NCI-H2171 (cell line): Measurements from ENCODE around the gene JAG2.
"Not testable (repeated sequence)": the region's sequence is repeated elsewhere in the genome, so short reads cannot be mapped to it uniquely, and the experiment has no call there.

ENCODE experiments used
- DNase-seq: peaks from one replicate; lab custom pipeline; 2025; lab: John Stamatoyannopoulos, UW

The JAG2 gene

DNA sequence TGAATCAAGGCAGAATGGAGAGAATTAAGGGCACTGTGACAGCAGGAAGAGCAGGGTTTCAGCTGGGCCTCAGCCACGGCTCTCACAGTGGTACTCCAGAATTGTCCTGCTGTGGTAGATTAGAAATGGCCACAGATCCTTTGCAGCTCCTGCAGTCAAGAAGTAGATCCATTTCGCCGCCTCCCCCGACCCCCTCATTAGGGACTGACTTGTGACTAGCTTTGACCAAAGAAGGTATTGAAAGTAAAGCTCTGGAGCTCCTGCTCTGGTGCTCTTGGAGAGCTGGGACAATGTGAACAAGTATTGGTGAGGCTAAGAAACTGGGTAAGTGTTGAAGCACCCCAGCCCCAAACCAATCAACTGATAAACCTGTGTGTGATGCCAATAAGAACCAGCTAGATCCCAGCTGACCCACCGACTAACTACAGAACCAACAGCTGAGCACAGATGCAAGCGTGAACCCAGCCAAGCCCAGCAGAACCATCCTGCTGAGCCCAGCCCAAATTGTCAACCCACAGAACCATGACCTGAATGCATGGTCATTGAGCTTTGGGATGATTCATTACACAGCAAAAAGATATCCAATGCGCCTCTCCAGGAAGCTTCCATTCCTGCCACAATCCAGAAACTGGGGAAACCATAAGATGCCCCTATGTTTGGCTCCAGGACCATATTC is 50.7 kb downstream of the JAG2 start:
- no peak for DNase-seq

GRCh38 chr14:105117257-105117646 is 51.3 kb downstream of the JAG2 start:
- no peak for DNase-seq

DNA sequence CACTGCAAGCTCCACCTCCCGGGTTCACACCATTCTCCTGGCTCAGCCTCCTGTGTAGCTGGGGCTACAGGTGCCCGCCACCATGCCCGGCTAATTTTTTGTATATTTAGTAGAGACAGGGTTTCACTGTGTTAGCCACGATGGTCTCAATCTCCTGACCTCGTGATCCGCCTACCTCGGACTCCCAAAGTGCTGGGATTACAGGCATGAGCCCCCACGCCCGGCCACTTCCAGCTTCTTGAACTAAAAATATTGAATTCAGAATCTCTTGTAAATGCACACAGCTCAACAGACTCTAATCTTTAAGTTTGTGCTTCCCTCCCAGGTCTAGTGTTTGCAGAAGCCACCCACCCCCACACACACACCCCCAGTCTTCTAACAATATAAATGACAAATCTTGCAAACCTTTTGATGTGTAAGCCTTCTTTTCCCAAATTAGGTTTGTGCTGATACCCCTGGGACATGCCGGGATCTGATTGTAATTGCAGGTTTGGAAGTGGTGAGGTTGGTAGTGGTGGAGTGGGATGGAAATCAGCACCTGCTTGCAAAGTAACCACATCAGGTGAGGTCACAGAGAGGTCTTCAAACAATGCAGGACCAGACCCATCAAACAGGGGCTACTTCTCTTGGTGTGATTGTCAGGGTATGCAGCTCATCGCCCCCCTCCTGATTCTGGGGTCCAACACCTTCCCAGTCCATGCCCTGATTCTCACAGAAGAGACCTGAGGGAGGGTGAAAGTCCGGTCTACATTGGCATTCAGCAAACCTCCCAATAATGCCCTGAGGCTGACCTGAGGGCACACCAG is 51.9 kb downstream of the JAG2 start:
- no peak for DNase-seq

DNA sequence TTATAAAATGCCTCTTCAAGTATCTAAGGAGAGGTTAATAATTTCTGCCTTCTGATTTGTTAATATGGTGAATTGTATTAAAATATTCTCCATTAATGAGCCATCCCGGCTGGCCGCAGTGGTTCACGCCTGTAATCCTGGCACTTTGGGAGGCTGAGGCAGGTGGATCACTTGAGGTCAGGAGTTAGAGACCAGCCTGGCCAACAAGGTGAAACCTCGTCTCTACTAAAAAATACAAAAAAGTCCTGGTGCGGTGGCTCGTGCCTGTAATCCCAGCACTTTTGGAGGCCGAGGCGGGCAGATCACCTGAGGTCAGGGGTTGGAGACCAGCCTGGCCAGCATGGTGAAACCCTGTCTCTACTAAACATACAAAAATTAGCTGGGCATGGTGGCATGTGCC is 59.3 kb downstream of the JAG2 start:
- not testable (repeated sequence) for DNase-seq

- DNase-seq = no peak
Measured at GRCh38 chr14:105108516-105108864, 60.1 kb downstream of the JAG2 start.

- no peak for DNase-seq
Measured at GRCh38 chr14:105107781-105108515, 60.6 kb downstream of the JAG2 start.

- no peak for DNase-seq
Measured at GRCh38 chr14:105107351-105107750, 61.2 kb downstream of the JAG2 start.

GRCh38 chr14:105105158-105105557 is 63.4 kb downstream of the JAG2 start:
- DNase-seq = no peak

DNA sequence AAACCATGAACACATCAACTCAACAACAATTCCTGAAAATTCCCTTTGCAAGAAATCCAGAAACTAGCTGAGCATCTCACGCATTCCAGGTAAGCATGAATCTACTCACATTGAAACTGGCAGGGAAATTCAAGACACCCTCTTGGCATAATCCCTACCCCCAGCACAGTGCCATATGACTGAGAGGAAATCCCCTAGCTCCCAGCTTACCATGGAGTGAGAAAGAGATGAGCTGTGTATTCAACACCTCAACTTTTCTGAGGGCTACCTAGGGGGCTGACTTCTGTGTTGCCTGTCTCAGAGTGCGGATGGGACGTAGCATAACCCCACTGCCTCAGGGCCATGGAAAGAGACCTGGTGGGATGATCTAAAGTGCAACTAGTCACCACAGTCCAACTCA is 65.7 kb downstream of the JAG2 start:
- no peak for DNase-seq

GRCh38 chr14:105102361-105102870 is 66.2 kb downstream of the JAG2 start:
- DNase-seq = no peak

GRCh38 chr14:105100910-105101309 is 67.7 kb downstream of the JAG2 start:
- no peak for DNase-seq

DNA sequence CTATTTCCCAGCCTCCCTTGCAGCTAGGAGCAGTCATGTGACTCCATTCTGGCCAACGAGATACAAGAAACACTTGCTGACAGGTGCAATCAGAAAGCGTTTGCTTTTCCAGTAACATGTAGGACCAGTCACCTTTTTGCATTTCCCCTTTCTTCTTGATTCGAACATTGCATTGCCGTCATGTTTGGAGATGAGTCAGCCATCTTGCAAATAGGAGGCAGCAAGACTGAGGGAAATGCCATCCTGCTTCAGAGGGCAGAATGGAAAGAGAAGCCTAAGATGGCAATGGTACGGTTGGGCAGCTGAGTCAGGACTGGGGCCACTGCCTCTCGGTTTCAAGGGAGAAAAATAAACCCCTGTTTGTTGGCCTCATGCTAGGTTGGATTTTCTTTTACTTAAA is 68.8 kb downstream of the JAG2 start:
- DNase-seq = no peak

- DNase-seq = no peak
Measured at GRCh38 chr14:105098316-105098715, 70.3 kb downstream of the JAG2 start.

GRCh38 chr14:105097794-105098127 is 70.8 kb downstream of the JAG2 start:
- DNase-seq = no peak

DNA sequence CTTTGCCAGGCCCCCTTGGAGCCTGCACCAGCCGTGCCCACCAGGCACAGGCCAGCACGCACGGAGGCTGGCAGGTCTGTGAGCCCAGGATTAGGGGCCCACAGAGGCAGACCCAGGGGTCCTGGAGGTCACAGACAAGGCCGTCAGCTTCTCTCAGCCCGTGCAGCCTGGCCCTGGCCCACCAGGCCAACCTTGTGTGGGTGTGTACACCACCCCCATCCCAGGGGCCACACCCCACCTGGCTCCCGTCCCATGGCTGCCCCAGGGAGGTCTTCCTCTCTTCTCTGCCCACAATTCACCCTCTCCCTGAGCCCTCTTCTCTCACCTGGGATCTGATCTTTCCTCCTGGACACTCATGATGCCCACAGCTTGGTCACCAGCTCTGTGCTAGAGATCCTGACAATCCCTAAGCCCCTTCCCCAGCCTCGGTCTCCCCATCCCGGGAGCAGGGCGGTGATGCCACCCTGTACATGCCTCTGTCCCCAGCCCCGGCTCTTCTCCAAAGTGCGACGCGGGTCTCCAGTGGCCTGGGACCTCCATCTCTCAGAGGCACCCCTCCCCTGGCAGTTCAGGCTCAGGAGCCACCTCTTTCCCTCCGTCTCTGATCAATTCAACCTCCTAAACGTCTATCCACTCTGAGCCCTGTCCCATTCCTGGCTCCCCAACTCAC is 72.2 kb downstream of the JAG2 start:
- DNase-seq = no peak

GRCh38 chr14:105095236-105095805 is 73.3 kb downstream of the JAG2 start:
- DNase-seq = no peak

- DNase-seq = no peak
Measured at GRCh38 chr14:105094193-105094907, 74.2 kb downstream of the JAG2 start.

- no peak for DNase-seq
Measured at GRCh38 chr14:105093431-105094192, 75.0 kb downstream of the JAG2 start.

DNA sequence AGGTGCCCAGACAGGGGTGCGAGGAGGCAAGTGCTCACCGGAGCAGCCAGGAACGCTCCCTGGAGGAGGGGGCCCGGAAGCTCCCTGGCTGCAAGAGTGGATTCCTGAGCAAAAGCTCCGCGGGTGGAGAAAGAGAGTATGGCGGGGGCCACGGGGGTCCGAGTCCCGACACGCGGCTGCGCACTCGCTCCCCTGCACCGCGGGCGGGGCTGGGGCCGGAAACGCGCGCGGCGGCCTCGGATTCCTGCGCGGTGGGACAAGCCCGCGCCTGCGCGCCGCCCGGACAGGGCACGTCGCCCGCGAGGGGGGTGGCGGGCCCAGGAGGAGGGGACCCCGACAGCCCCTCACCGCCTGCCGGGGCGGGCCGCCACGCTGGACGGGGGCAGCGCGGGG is 75.5 kb downstream of the JAG2 start:
- DNase-seq = no peak

DNA sequence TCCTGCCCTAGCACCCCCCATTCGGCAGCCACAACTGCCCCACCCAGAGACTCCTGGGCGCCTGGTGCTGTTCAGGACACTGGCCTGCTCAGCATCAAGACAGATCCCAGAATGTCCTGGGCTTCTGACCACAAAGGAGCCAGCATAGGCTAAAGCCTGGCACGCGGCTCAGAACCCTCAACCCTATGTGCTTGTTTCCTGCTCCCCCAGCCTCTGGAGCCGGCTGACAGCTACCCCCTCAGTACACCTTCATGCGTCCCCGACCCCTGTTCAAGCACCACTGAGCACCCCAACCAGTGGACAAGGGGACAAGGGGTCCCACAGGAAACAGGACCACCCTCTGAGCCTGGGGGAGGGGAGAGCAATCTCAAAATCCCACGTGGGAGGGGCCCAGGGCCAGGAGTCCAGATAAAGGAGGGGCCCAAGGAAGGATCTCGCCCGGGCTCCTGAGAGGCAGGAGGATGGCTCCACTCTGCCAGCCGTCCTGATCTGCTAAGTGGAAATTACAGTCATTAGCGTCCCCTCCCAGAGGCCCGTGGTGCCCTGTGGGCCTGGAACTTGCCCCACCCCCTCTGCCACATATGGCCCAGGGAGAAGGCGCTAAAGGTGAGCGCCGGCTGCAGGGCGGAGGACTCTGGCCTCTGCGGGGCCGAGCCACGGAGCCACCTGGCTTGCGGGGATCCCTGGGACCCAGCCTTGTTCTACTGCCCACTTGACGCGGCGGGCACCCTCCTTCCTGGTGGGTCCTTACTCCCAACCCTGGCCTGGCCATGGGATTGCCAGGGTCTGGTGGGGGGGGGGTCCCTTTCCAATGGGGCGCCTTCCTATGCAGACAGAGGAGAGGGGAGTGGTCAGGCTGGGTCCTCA is 76.2 kb downstream of the JAG2 start:
- no peak for DNase-seq
